Mesendoderm (in vitro differentiated cells): ENCODE data around the gene ZIM2.

Experiments used
- DNase-seq: peaks from one replicate; pipeline ENCODE4 v3.0.0; 2013
- H2AK5ac ChIP-seq: 2 replicates; pipeline ENCODE4 v1.6.1; 2013; ENCODE audit warnings: low read length, inconsistent platforms
- H2BK120ac ChIP-seq: 2 replicates; pipeline ENCODE4 v1.6.1; 2013; ENCODE audit warnings: low read depth, mild to moderate bottlenecking, low read length, moderate library complexity, mixed read lengths
- H2BK15ac ChIP-seq: replicated peaks from 2 replicates; pipeline ENCODE4 v1.6.1; 2013; ENCODE audit warnings: low read depth, mild to moderate bottlenecking, moderate library complexity
- H2BK5ac ChIP-seq: 2 replicates; pipeline ENCODE4 v1.6.1; 2013; ENCODE audit warnings: low read length, inconsistent platforms
- H3K18ac ChIP-seq: 2 replicates; pipeline ENCODE4 v1.6.1; 2013; ENCODE audit warnings: mild to moderate bottlenecking, low read length, mixed read lengths
- H3K23ac ChIP-seq: one replicate; pipeline ENCODE4 v1.6.1; 2013; ENCODE audit warnings: low read length
- H3K27ac ChIP-seq: 2 replicates; pipeline ENCODE4 v1.5.1; 2013; ENCODE audit warnings: low read depth, mild to moderate bottlenecking, inconsistent platforms, low read length, moderate library complexity
- H3K27me3 ChIP-seq: 2 replicates; pipeline ENCODE4 v1.6.1; 2013; ENCODE audit warnings: low read length, control low read depth, mild to moderate bottlenecking, inconsistent platforms; ENCODE audit not compliant: insufficient read depth, poor library complexity
- H3K36me3 ChIP-seq: 2 replicates; pipeline ENCODE4 v1.6.1; 2013; ENCODE audit warnings: low read length, inconsistent platforms; ENCODE audit not compliant: control insufficient read depth, insufficient read depth
- H3K4ac ChIP-seq: one replicate; pipeline ENCODE4 v1.6.1; 2013; ENCODE audit warnings: low read depth, mild to moderate bottlenecking, low read length, moderate library complexity
- H3K4me1 ChIP-seq: 2 replicates; pipeline ENCODE4 v1.6.1; 2013; ENCODE audit warnings: low read depth, low read length, inconsistent platforms; ENCODE audit not compliant: control insufficient read depth
- H3K4me2 ChIP-seq: 2 replicates; pipeline ENCODE4 v1.6.1; 2013; ENCODE audit warnings: low read length
- H3K4me3 ChIP-seq: 2 replicates; pipeline ENCODE4 v1.5.1; 2013; ENCODE audit warnings: mild to moderate bottlenecking, low read length
- H3K56ac ChIP-seq: one replicate; pipeline ENCODE4 v1.6.1; 2013; ENCODE audit warnings: low read length
- H3K79me1 ChIP-seq: 2 replicates; pipeline ENCODE4 v1.6.1; 2013; ENCODE audit warnings: low read length, inconsistent platforms
- H3K79me2 ChIP-seq: 2 replicates; pipeline ENCODE4 v1.6.1; 2013; ENCODE audit warnings: mild to moderate bottlenecking, low read length; ENCODE audit not compliant: control insufficient read depth, insufficient read depth
- H3K9ac ChIP-seq: 2 replicates; pipeline ENCODE4 v1.6.1; 2013; ENCODE audit warnings: low read length, inconsistent platforms
- H4K5ac ChIP-seq: one replicate; pipeline ENCODE4 v1.6.1; 2013; ENCODE audit warnings: low read length
- H4K8ac ChIP-seq: one replicate; pipeline ENCODE4 v1.6.1; 2013; ENCODE audit warnings: low read depth, mild to moderate bottlenecking, control low read depth, low read length, moderate library complexity
- WGBS: extraction: QIAGEN DNeasy Blood & Tissue Kit; methylation state at CpG from one replicate; pipeline ENCODE4 v1.1.7; 2013; ENCODE audit warnings: low lambda C conversion rate, missing lambda C conversion rate; ENCODE audit not compliant: insufficient coverage; ENCODE audit errors: extremely low coverage; 5-methylcytosine and 5-hydroxymethylcytosine counted together

The ZIM2 gene

DNA sequence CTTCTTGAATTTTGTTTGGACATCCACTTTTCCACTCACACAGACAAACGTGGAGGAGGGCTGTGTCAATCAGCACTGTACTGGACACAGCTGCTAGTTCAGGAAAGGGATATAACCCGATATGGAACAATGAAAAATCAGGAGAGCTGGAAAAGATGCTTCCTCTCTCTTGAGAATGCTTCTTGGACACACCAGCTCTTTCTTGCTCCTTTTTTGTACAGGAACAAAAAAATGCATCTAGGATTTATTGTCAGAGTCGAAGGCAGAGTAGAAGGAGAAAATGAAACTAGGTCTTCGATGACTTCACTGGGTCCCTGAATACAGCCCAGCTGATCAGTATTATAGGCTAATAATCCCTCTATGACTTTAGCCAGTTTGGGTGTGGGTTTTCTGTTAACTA, 62.2 kb downstream of the ZIM2 start:
- Histone ChIP-seq H2BK15ac (no peak overlapping the region), H2BK120ac (no peak overlapping the region), H3K4me2 (no peak overlapping the region), H3K4me1 (no peaks in the 10 kb centered on the region), H3K4me3 (no peak overlapping the region), H3K27ac (no peak overlapping the region), H3K23ac (no peak overlapping the region), H3K18ac (no peak overlapping the region), H4K8ac (no peak overlapping the region), H3K9ac (no peak overlapping the region), H3K4ac (no peak overlapping the region), H2BK5ac (no peak overlapping the region), H3K27me3 (no peaks in the 10 kb centered on the region), H4K5ac (no peak overlapping the region), H3K36me3 (no peaks in the 10 kb centered on the region), H2AK5ac (no peak overlapping the region), H3K56ac (no peak overlapping the region), H3K79me1 (no peaks in the 10 kb centered on the region), H3K79me2 (no peaks in the 10 kb centered on the region)
- no peak for DNase-seq
- WGBS: no CpG with 5 or more reads among the region's 4 CpGs

- H3K79me1 ChIP-seq: no peaks in the 10 kb centered on the region
- H3K4me3 ChIP-seq: no peak overlapping the region
- no peaks in the 10 kb centered on the region for H3K4me1 ChIP-seq
- H3K18ac ChIP-seq: no peak overlapping the region
- H3K23ac ChIP-seq: no peak overlapping the region
- H3K79me2 ChIP-seq: no peaks in the 10 kb centered on the region
- DNase-seq: no peak
- no peak overlapping the region for H3K4ac ChIP-seq
- no peak overlapping the region for H3K4me2 ChIP-seq
- H2BK15ac ChIP-seq: no peak overlapping the region
- H3K36me3 ChIP-seq: no peaks in the 10 kb centered on the region
- H2BK120ac ChIP-seq: no peak overlapping the region
- H4K8ac ChIP-seq: no peak overlapping the region
- H3K27me3 ChIP-seq: no peaks in the 10 kb centered on the region
- no peak overlapping the region for H2BK5ac ChIP-seq
- no peak overlapping the region for H4K5ac ChIP-seq
- no peak overlapping the region for H3K9ac ChIP-seq
- H2AK5ac ChIP-seq: no peak overlapping the region
- WGBS: no CpG with 5 or more reads among the region's 4 CpGs
- H3K27ac ChIP-seq: no peak overlapping the region
- no peak overlapping the region for H3K56ac ChIP-seq
Observed at GRCh38 chr19:56769650-56770049, 70.9 kb downstream of the ZIM2 start.

- DNase-seq: peak; percentile 64
Observed at GRCh38 chr19:56765137-56765536, 75.4 kb downstream of the ZIM2 start.

GRCh38 chr19:56764196-56764695, 76.3 kb downstream of the ZIM2 start:
- Histone ChIP-seq H4K8ac (no peak overlapping the region), H3K27ac (no peak overlapping the region), H3K56ac (no peak overlapping the region), H3K79me2 (no peaks in the 10 kb centered on the region), H2BK15ac (no peak overlapping the region), H3K9ac (no peak overlapping the region), H2BK5ac (no peak overlapping the region), H2BK120ac (no peak overlapping the region), H3K79me1 (no peaks in the 10 kb centered on the region), H4K5ac (no peak overlapping the region), H3K4me3 (no peak overlapping the region), H3K23ac (no peak overlapping the region), H3K36me3 (no peaks in the 10 kb centered on the region), H3K4ac (no peak overlapping the region), H3K4me2 (no peak overlapping the region), H3K18ac (no peak overlapping the region), H3K4me1 (no peaks in the 10 kb centered on the region), H3K27me3 (no peaks in the 10 kb centered on the region), H2AK5ac (no peak overlapping the region)
- DNase-seq: peak; percentile 20
- WGBS: no CpG with 5 or more reads among the region's 1 CpG

More at GRCh38 chr19:56765137-56765536, 75.4 kb downstream of the ZIM2 start:
- Histone ChIP-seq H3K4me2 (no peak overlapping the region), H3K79me1 (no peaks in the 10 kb centered on the region), H3K23ac (no peak overlapping the region), H3K56ac (peak overlapping the region; percentile 58), H3K18ac (no peak overlapping the region), H3K4ac (no peak overlapping the region), H3K9ac (peak overlapping the region; percentile 59), H3K79me2 (no peaks in the 10 kb centered on the region), H3K27ac (no peak overlapping the region), H3K4me3 (peak overlapping the region; percentile 58), H2BK120ac (no peak overlapping the region), H4K5ac (no peak overlapping the region), H3K36me3 (no peaks in the 10 kb centered on the region), H3K4me1 (no peaks in the 10 kb centered on the region), H4K8ac (no peak overlapping the region), H3K27me3 (no peaks in the 10 kb centered on the region), H2BK5ac (no peak overlapping the region), H2BK15ac (no peak overlapping the region), H2AK5ac (no peak overlapping the region)
- WGBS: no CpG with 5 or more reads among the region's 28 CpGs

DNA sequence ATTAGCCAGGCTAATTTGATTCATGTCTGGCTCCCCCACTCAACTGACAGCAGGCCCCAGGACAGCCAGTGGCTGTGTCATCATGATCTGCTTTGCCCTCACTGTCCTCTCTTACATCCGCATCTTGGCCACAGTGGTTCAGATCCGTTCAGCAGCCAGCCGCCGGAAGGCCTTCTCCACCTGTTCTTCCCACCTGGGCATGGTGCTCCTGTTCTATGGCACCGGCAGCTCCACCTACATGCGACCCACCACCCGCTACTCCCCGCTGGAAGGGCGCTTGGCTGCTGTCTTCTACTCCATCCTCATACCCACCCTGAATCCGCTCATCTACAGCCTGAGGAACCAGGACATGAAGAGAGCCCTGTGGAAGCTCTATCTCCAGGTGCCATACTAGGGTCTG, 79.7 kb downstream of the ZIM2 start:
- H3K27me3 ChIP-seq: no peaks in the 10 kb centered on the region
- H3K36me3 ChIP-seq: no peaks in the 10 kb centered on the region
- H3K79me2 ChIP-seq: no peaks in the 10 kb centered on the region
- no peak overlapping the region for H2BK120ac ChIP-seq
- no peak overlapping the region for H3K9ac ChIP-seq
- H3K4me3 ChIP-seq: no peak overlapping the region
- no peak overlapping the region for H3K27ac ChIP-seq
- H3K18ac ChIP-seq: no peak overlapping the region
- no peak overlapping the region for H2BK5ac ChIP-seq
- H3K79me1 ChIP-seq: no peaks in the 10 kb centered on the region
- no peaks in the 10 kb centered on the region for H3K4me1 ChIP-seq
- H3K4ac ChIP-seq: no peak overlapping the region
- WGBS: no CpG with 5 or more reads among the region's 10 CpGs
- no peak overlapping the region for H3K56ac ChIP-seq
- no peak overlapping the region for H2AK5ac ChIP-seq
- no peak overlapping the region for H4K5ac ChIP-seq
- no peak overlapping the region for H3K23ac ChIP-seq
- no peak for DNase-seq
- no peak overlapping the region for H4K8ac ChIP-seq
- H2BK15ac ChIP-seq: no peak overlapping the region
- H3K4me2 ChIP-seq: no peak overlapping the region

GRCh38 chr19:56759531-56759930, 81.0 kb downstream of the ZIM2 start:
- Histone ChIP-seq H2AK5ac (no peak overlapping the region), H3K4me3 (no peak overlapping the region)
- no peak for DNase-seq

More at GRCh38 chr19:56759531-56759930, 81.0 kb downstream of the ZIM2 start:
- Histone ChIP-seq H4K8ac (no peak overlapping the region), H3K27ac (no peak overlapping the region), H3K4ac (no peak overlapping the region), H2BK15ac (no peak overlapping the region), H3K79me1 (no peaks in the 10 kb centered on the region), H3K9ac (no peak overlapping the region), H2BK5ac (no peak overlapping the region), H2BK120ac (no peak overlapping the region), H4K5ac (no peak overlapping the region), H3K23ac (no peak overlapping the region), H3K4me2 (no peak overlapping the region), H3K27me3 (no peaks in the 10 kb centered on the region), H3K18ac (no peak overlapping the region), H3K4me1 (no peaks in the 10 kb centered on the region), H3K36me3 (no peaks in the 10 kb centered on the region), H3K79me2 (no peaks in the 10 kb centered on the region), H3K56ac (no peak overlapping the region)
- no CpG with 5 or more reads among the region's 8 CpGs for WGBS
